GM18873 (cell line): ENCODE results near the gene CASZ1.

Source experiments
- ATAC-seq: cut with Tn5 transposase; IDR thresholded peaks from one replicate; pipeline ENCODE4 v1.9.1; 2021; ENCODE audit warnings: mild to moderate bottlenecking, moderate library complexity, moderate number of reproducible peaks; ENCODE audit not compliant: unreplicated experiment, low FRiP score

Gene CASZ1

GRCh38 chr1:10714337-10715114, 81.9 kb downstream of the CASZ1 start:
- ATAC-seq, result no peak

- no peak for ATAC-seq
Observed at GRCh38 chr1:10713614-10714013, 82.8 kb downstream of the CASZ1 start.

GRCh38 chr1:10712568-10713362, 83.7 kb downstream of the CASZ1 start:
- no peak for ATAC-seq

DNA sequence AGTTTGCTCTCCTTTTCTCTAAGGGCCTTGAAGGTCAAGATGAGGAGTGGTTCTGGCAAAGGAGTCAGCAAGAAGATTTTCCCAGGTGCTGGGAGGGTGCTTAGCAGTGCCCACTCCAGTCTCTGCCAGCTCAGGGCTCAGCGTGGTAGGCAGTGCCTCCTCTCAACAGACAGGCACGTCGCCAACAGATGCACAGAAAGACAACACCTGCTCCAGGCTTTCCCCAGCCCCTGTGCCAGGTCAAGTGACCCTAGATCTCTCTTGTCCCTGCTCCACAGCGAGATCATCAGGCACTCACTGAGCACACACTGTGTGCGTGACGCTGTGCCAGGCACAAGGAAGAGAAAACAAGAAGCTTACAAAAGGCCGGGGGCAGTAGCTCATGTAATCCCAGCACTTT, 86.0 kb downstream of the CASZ1 start:
- ATAC-seq, result no peak

DNA sequence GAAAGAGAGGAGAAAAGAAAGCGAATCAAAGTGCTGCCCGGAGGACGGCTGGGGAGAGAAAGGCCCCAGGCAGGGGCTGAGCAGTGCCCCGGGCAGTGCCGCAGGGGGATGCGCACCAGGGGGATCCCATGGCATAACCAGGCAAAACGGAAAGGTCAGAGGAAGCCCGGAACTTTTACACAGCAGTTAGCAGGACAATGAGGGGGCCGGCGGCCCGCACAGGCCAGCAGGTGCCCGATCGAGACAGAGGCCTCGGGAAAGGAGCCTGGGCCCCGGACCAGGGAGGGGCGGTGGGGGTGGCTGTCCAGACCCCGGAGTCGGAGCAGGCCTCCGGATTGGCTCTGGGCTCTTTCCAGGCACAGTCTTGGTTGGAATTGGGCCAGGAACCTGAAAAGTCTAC, 86.8 kb downstream of the CASZ1 start:
- no peak for ATAC-seq

DNA sequence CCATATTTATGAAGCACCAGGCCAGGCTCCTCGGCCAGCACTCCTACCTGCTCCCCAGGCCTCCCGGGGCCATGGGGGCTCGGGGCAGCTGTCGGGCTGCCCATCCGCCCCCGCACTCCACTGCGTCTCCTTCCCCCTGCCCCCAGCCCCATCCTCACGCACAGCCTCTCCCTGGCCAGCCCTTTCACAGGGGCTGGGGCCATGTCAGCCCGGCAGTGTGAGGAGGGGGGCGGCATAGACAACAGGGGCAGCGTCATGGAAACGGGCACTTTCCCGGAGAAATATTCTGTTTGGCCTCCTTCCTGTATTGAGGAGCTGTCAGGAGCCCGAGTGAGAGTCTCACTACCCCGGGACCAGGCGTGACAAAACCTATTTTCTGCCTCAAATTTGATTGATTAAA, 87.3 kb downstream of the CASZ1 start:
- ATAC-seq, result no peak

- ATAC-seq, result no peak
Observed at GRCh38 chr1:10708757-10709156, 87.7 kb downstream of the CASZ1 start.

GRCh38 chr1:10707208-10707607, 89.2 kb downstream of the CASZ1 start:
- ATAC-seq, result no peak

- no peak for ATAC-seq
Observed at GRCh38 chr1:10706376-10706913, 90.0 kb downstream of the CASZ1 start.

DNA sequence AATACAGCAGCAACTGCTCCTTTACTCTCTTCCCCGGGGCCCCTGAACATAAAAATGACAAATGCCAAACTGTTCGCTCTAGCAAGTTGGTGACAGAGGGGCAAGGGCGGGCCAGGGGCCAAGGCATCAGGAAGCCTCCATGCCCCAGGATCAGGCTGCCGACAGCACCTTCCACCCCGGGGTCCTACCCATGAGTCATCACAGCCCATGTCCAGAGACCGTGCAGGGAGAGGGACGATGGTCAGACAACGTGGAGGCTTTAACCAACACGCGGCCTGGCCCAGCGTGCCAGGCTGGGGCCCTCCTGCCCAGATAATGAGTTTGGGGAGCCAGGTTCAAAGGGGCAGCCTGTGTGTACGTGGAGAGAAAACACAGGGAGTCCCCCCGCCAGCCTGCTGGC, 90.5 kb downstream of the CASZ1 start:
- ATAC-seq, result no peak

- no peak for ATAC-seq
Observed at GRCh38 chr1:10704368-10704882, 92.0 kb downstream of the CASZ1 start.

DNA sequence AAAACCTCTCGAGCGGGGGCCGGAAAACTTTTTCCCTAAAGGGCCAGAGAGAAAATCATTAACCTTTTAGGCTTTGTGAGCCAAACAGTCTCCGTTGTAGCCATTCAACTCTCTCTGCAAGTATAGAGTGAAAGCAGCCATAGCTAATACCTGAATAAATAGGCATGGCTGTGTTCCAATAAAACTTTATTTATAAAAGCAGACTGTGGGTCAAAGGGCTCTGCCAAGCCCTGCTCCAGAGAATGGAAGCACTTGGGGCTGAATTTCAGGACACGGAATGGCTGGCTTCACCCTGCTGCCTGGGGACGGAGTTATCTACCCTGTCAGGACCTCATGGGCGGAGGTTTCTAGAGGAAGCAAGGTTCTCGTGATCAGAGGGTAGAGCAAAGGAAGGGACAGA, 92.7 kb downstream of the CASZ1 start:
- ATAC-seq, result no peak

- no peak for ATAC-seq
Observed at GRCh38 chr1:10701145-10701544, 95.3 kb downstream of the CASZ1 start.

GRCh38 chr1:10699470-10699835, 97.0 kb downstream of the CASZ1 start:
- ATAC-seq, result no peak

GRCh38 chr1:10698726-10699469, 97.5 kb downstream of the CASZ1 start:
- ATAC-seq, result no peak

GRCh38 chr1:10697621-10698160, 98.8 kb downstream of the CASZ1 start:
- no peak for ATAC-seq

GRCh38 chr1:10696977-10697376, 99.5 kb downstream of the CASZ1 start:
- ATAC-seq, result no peak

- ATAC-seq, result no peak
Observed at GRCh38 chr1:10694633-10695627, 101.5 kb downstream of the CASZ1 start.

- ATAC-seq, result no peak
Observed at GRCh38 chr1:10694274-10694632, 102.2 kb downstream of the CASZ1 start.
